EL (cell line): ENCODE results near the gene NLGN1.
"Not testable (repeated sequence)": the region's sequence is repeated elsewhere in the genome, so short reads cannot be mapped to it uniquely, and the experiment has no call there.

Experiments
- DNase-seq: peaks from one replicate; pipeline ENCODE4 v3.0.0-alpha.2; 2016

NLGN1 gene

GRCh38 chr3:173397161-173398110, at the start of gene NLGN1:
Gene NLGN1, plus strand, starts transcription at chr3:173397744.
- DNase-seq = peak; percentile 73

GRCh38 chr3:173351886-173352285, 45.7 kb upstream of the NLGN1 start:
- DNase-seq = no peak

DNA sequence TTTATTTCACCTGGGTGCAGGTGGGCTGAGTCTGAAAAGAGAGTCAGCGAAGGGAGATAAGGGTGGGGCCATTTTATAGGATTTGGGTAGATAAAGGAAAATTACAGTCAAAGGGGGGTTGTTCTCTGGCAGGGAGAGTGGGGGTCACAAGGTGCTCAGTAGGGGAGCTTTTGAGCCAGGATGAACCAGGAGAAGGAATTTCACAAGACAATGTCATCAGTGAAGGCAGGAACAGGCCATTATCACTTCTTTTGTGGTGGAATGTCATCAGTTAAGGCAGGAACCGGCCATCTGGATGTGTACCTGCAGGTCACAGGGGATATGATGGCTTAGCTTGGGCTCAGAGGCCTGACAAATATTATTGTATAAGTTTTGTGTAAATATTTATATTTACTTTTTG, 44.4 kb upstream of the NLGN1 start:
- DNase-seq = not testable (repeated sequence)

GRCh38 chr3:173354124-173354523, 43.4 kb upstream of the NLGN1 start:
- no peak for DNase-seq

DNA sequence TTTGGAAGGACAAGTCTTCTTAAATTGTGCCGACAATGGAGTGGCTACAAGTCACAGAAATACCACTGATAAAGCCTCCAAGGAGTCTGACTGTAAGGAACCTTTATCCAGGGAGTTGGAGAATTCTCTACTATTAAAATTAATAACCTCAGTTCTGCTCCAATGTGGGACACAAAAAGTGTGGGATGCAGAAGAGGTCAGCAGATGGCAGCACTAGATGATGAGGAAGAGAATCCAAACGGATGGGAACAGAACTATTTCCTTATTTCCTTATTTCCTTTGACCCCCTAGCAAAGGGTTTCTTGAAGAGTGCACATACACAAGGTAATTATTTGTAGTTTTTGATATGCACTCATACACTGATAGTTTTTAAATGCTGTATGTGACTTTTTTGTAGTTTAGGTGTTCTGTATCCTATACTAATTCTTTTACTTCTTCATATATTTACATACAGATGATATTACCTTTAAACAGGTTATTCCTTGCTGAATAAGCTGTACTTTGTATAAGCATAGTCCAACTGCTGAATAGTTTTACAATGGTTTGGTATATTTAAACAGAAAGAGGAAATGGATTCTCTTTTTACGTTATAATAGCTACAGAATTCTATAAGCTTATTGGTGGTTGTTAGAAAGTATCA, 25.6 kb upstream of the NLGN1 start:
- DNase-seq = peak; percentile 50

DNA sequence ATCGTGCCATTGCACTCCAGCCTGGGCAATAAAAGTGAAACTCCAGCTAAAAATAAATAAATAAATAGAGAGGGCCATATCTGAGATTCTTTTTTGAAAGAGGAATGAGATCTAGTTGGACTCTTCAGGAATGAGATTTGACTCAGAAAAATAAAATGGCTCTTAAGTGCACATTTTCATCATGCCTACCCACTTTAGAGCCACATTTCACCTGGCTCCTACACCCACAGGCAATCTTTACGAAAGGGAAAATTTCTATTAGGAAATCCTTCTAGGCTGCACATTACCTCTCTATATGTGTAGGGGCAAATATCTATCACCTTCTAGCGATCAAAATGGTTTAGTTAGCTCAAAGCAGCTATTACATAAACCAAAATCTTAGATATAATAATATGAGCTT, 16.9 kb upstream of the NLGN1 start:
- DNase-seq = no peak

DNA sequence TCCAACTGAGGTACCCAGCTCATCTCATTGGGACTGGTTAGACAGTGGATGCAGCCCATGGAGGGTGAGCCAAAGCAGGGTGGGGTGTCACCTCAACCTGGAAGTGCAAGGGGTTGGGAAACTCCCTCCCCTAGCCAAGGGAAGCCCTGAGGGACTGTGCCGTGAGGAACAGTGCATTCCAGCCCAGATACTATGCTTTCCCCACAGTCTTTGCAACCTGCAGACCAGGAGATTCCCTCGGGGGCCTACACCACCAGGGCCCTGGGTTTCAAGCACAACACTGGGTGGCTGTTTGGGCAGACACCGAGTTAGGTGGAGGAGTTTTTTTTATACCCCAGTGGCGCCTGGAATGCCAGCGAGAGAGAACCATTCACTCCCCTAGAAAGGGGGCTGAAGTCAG, 15.6 kb upstream of the NLGN1 start:
- DNase-seq = not testable (repeated sequence)

DNA sequence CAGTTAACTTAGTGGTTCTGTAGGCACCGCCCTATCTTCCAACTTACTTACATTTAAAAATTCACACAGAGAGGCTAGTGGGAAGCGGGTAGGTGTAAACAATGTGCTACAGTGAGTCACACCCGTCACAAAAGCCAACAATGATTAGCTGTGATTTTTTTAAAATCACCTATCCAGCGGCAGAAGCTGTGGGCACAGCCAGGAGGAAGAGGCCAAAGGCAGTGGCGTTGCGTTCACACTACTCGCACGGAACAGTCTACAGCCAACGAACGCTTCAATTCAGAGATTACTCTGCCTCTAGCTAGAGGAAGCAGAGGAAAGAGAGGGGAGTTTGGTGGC, 2.5 kb upstream of the NLGN1 start:
- no peak for DNase-seq

- DNase-seq = peak; percentile 94
Observed at GRCh38 chr3:173395412-173396181, 1.9 kb upstream of the NLGN1 start.

DNA sequence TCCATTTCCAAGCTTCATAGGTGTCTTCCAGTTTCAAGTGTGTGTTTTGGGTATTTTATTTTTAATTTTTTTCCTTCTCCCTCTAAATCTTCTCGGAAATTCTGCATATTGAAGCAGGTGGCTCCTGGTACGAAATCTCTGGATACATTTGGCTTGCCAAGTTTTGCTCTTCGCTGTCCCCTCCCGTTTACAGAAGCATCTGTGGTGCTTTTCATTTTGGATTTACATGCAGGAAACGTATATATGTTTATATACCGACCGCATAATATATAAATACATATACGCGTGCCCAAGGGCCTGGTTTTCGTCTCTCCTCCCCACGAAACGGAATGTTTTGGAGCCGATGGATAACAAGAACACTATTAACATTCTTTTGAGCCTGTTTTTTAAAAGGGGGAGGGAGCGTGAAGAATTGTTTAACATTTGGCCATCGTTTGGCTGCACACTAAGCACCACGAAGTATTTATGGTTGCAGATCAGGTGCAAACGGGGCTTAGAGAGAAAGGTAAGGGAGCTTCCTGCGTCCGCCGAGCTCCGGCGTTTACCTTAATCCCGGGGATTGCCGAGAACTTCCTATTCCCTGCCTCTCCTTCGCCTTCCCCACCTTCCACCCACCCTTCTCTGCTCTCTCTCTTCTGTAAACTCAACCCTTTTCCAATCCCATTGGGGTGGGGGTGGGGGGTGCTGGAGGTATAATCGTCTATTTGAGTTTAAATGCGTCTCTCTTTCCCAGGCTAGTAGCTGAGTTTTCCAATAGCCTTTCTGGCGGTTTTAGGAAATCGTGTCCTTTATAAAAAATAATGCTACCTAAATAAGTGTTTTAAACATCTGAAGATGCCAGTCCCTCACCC, 1.1 kb upstream of the NLGN1 start:
- peak; percentile 35 for DNase-seq

DNA sequence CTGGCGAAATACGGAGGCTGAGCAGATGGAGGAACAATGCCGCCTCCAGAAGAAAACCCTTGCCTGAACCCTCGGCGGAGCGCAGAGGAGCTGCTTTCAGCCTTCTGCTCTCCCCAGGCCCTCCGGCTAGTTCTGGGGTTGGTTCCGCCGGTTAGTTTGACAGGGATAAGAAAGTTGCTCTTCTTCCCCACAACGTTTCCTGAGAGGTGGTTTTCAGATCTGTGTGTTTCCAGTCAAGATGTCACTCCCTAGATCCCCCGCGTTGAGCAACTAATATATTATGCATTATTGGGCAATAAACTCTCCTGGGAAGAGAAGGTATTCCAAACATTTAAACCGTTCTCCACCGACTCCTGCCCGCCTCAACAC, 551 bp downstream of the NLGN1 start:
- peak; percentile 63 for DNase-seq

- no peak for DNase-seq
Observed at GRCh38 chr3:173399044-173399443, 1.5 kb downstream of the NLGN1 start.

- DNase-seq = no peak
Observed at GRCh38 chr3:173401369-173401768, 3.8 kb downstream of the NLGN1 start.

GRCh38 chr3:173402656-173403055, 5.1 kb downstream of the NLGN1 start:
- DNase-seq = no peak

DNA sequence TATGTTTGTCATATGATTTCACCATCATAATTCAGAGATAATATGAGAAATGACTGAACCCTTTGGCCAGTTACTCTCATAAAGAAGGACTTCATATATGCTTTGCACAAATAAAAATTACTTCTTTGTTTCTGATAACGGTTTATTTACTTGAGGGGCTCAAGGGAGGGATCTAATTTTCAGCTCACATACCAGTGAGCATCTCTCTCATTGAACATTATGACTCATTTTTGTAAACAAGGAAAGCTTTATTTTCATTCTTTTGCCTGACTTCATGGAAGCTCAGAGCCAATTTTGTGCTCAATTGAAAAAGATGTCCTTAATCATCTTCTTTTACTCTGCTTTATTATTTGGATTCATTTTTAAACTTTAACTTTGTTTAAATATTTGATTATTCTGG, 5.8 kb downstream of the NLGN1 start:
- DNase-seq = no peak

GRCh38 chr3:173404156-173404555, 6.6 kb downstream of the NLGN1 start:
- no peak for DNase-seq

- no peak for DNase-seq
Observed at GRCh38 chr3:173410436-173410835, 12.9 kb downstream of the NLGN1 start.

DNA sequence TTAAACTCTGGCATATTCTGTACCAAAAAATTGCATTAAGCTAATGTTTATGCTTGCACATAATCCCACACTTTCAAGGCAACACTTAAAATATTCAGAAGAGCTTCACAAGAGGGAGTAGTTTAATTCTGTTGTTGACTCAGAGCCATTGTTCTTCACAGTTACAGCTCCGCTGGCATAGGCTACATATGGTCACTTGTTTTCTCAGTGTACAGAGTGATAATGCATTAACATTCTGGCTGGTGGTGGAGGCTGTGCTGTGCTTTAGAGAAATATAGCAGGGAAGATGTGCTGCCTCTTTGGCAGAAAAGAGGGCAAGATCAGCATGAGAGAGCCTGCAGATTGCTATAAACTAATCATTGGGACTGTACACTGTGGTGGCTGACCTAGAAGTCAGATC, 13.3 kb downstream of the NLGN1 start:
- DNase-seq = no peak

DNA sequence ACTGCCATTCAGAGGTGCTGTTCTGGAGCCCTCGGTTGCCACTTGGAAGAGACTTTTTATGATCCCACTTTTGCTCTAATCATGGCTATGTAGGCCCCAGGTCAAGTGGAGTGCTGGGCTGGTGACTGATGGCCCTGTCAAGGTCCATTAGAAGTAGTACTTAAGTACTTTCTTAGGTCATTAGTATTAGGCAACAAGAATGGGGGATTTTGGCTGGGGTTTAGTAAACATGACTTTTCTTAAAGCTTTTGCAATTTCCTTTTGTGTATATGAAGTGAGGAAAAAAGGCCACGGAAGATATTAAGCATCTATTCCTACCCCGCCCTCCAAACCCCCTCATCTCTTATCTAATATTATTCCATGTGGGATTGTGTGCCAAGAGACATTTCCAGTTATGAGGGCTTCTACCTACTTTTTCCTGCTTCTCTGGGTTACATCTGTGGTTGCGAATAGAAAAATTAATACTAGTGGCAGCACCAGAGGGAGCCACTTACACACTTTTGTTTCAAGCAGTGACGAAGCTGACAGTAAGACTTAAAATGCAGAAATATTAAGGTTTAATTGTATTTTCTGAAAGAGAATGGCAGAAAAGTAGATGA, 13.9 kb downstream of the NLGN1 start:
- DNase-seq = peak; percentile 36

GRCh38 chr3:173416070-173416469, 18.5 kb downstream of the NLGN1 start:
- no peak for DNase-seq

GRCh38 chr3:173429076-173429475, 31.5 kb downstream of the NLGN1 start:
- DNase-seq = no peak

GRCh38 chr3:173429527-173429926, 32.0 kb downstream of the NLGN1 start:
- DNase-seq = no peak
